Stimulated activated CD8-positive, alpha-beta memory T cell treated with anti-CD3 and anti-CD28 coated beads, Interleukin-7, amount 100 ng/mL, for 1 hour (primary cell): ENCODE results near the gene UBXN10.
A peak's percentile ranks its signal among the peaks of the same experiment; 100 is the strongest.

Experiments
- DNase-seq, 2 donors: peaks; one replicate each; pipeline ENCODE4 v3.0.0-alpha.2; 2020; ENCODE audit warnings: low read depth in 2 of 2

Gene UBXN10

GRCh38 chr1:20183035-20183434, 2.9 kb upstream of the UBXN10 start:
- no peak for DNase-seq

GRCh38 chr1:20183616-20184271, 2.2 kb upstream of the UBXN10 start:
- no peak for DNase-seq

DNA sequence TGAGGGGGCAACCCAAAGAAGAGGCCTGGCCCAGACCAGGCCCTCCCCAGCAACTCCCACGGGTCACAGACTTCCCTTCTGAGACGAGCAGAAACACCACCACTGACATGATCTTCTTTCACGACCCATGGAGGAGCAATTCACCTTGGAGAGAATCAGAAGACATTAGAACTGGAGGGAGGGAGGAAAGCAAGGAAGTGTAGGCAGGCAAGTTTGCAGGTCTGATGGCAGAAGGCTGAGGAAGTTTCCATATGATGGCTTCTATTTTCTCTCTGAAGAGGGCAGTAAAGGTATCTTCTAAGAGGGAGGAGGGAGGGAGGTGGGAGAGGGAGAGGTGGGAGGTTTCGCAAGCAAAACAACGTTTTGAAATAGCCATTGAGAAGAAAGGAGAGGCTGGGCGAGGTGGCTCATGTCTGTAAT, 1.4 kb upstream of the UBXN10 start:
- no peak for DNase-seq

- DNase-seq: peak in 1 of 2 donors; percentile 25
These were observed 681 bp upstream of the UBXN10 start for GRCh38 chr1:20184997-20185833.

DNA sequence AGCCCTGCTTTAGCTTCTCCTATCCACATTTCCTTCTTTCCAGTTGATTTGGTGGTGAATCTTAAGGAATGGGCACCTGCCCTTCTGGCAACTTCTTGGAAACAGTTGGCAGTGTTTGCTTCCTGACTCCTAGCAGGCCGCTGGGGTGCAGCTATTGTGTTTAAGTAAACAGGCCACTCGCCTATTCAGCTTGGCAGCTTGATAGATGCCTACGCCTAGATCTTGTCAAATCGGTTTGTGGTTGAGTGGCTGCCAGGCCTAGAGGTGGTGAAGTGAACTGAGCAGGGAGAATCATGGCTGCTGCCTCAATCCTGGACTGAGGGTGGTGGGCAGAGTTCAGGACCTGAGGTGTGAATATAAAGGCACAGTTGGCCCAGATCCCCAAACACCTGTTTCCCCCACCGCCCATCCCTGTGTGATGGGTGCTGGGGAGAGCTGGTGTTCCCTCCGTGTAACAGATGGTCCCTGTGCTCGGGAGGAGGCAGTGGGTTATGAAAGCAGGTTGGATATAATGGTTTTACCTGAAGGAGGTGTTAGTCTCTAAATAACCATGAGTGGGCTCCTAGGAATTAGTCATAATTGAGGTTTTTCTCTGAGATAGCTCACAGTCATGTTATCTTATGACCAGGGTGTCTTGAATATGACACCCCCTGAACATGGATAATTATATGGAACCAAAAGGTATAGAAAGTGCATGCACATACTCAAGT, 1.4 kb downstream of the UBXN10 start:
- DNase-seq: no peak

DNA sequence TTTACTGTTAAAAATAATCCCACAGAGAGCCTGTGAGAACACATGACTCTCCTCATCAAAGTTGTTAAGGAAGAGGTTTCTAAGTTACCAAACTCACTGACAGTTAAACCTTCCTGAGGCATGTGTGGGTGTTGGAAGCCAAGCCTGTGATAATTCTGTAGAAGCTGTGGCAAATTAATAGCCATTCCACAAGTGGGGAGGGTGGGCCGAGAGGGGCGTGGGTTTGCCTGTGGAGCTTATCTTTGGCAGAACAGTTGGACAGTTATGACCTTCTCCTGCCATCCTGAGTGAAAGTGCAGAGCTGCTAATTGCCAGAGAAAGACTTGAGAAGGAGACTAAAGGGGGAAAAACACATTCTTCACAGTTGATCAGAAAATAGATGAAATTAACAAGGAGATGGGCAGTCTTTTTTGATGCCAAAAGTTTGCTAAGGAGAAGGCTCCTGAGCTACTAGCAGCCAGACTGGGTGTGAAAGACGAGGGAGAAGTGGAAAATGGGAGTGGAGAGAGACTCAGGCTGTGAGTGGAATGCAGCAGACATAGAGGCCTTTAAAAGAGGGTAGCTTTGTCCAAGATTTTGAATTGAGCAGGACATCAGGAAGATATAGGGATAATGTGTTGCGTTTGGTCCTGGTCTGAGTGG, 2.0 kb downstream of the UBXN10 start:
- DNase-seq: no peak

DNA sequence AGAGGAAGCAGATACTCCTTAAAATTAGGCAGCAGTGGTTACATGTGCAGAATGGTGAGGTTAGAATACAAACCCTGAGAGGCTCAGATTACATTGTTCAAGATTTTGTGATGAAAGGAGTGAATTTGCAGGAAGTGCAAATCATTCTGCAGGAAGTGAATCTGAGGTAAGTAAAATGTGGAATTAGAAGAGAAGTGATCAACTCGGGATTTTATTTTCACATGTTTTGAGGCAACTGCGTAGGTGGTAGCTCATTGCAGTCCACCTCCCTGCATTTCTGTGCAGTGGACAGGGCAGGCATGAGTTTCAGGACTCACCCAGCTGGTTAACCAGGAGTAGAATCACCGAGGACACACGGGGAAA, 2.5 kb downstream of the UBXN10 start:
- no peak for DNase-seq

DNA sequence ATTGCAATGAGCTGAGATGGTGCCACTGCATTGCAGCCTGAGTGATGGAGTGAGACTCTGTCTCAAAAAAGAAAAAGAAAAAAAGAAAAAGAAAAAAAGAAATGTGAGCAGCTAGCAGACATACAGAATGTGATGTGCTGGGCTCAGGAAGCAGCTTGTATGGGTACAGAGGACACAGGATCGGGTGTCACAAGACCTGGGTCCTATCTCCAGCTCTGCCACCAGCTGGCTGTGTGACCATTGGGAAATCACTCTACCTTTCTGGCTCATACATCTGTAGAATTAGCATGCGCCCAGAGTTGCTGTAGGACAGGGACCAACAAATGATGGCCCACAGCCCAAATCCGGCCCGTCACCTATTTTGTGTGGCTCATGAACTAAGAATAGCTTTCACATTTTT, 3.8 kb downstream of the UBXN10 start:
- no peak for DNase-seq

DNA sequence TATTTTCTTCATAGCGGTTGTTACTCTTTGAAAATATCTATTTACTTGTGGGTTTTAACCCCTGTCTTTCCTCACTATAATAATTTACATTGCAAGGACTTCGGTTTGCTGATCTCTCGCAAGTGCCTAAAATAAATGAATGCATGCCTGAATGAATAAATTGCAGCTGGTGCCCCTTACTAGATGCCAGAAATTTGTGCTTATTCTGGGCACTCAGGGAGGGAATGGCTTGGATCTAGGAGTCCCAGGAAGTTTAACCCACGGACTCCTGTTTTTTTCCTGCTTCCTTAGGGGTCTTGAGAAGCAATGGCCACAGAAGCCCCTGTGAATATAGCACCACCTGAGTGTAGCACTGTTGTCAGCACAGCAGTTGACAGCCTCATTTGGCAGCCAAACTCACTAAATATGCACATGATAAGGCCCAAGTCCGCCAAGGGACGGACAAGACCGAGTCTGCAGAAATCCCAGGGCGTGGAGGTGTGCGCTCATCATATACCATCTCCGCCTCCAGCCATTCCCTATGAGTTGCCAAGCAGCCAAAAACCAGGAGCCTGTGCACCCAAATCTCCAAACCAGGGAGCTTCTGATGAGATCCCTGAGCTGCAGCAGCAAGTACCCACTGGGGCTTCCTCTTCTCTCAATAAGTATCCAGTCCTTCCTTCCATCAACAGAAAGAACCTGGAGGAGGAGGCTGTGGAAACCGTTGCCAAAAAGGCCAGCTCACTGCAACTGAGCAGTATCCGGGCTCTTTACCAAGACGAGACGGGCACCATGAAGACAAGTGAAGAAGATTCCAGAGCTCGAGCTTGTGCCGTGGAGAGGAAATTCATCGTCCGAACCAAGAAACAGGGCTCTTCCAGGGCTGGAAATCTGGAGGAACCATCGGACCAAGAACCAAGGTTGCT, 4.6 kb downstream of the UBXN10 start:
- DNase-seq: no peak

DNA sequence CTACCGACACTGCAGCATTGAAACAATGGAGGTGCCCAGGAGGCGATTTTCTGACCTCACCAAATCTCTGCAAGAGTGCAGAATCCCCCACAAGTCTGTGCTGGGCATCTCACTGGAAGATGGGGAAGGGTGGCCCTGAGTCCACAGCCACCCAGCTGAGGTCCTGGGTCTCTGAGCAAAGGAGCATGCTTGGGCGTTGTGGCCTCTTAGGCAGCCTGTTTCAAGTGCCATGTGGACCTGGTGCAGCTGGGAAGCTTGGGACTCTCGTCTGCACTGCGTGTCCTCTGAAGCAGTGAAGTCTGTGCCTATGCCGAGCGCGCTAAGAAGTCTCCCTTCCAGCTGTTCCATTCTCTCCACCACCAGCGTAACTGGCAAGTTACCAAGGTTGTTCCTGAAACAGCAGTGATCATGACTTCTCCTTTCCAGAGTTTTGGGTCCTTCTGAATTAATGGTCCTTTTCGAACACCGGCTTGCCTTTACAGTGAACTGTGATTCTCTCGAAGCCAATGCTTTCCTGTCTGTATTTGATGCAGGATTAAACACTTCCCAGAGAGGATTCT, 5.5 kb downstream of the UBXN10 start:
- DNase-seq: no peak

GRCh38 chr1:20192364-20192763, 6.5 kb downstream of the UBXN10 start:
- no peak for DNase-seq

DNA sequence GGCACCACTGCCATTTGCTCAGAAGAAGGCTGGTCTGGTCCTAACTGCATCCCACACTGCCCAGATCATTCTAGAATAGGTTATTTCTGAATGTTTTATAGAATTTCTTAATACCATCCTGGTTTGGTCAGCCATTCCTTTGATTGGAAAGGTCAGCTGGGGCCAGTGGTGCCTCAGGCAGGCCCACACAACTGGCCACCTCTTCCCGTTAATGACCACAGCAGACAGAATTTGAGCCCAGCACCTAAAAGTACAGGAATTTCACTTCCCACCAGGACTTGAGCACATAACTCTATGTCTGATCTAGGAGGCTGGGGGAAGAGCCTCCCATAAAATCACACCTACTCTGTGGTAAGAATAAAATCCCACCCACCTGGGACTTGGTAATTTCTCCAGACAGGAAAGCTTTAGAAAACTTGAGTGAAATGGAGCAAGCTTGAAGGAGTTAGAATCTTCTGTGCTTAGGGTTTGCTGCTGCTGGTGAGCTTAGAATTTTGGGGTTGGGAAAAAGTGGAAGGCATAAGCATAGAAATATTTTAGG, 7.0 kb downstream of the UBXN10 start:
- DNase-seq: no peak

- DNase-seq: no peak
These were observed 8.3 kb downstream of the UBXN10 start for GRCh38 chr1:20194224-20194623.

DNA sequence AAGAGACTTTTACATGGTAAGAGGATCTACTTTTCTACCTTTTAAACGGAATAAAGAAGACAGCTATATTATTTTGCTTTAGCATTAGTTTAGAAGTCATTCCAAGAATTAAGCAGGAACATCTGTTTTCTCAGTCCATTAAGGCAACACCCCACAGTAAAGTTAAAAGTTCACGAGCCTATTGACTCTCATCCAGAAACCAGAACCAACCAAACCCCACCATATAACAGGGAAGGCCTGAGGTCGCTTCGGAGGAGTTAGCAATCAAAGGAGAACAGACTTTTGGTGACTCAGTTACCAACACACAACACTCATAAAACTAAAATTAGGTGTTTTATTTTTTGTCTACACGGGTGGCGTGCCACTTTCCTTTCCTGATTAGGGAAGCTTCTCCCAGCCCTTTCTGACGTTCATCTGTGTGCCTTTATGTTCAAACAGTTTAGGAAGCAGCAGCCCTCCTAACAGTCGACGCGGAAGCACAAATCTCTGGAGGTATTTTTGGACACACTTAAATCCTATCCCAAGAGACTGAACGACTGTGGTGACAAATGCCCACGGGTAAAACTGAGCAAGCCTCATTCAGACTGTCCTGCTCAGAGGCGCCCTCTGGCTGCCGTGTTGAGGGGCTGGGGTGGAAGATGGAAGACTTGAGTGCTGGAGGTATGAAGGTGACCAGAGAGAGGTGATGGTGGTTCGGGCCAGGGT, 9.0 kb downstream of the UBXN10 start:
- peak; percentile 36 to 51 for DNase-seq

GRCh38 chr1:20195462-20195780, 9.5 kb downstream of the UBXN10 start:
- DNase-seq: no peak

DNA sequence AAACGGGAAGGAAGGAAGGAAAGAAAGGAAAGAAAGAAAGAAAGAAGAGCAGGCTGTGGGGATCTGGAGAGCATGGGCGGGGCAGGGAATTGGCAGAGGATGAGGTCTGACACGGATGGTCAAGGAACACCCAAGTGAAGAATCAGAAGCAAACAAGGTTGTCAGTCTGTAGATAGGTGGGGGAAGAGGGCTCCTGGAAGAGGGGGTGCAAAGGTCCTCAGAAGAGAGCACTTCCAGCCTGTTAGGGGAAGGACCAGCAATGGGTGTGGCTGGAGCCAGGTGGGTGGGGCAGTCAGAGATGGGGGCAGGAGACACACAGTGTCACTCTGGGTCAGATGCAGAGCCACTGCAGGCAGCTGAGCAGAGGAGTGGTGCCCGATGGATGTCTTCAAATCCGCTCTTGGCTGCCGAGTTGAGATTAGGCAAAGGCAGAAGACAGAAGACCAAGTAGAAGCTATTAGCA, 11.5 kb downstream of the UBXN10 start:
- no peak for DNase-seq

GRCh38 chr1:20198296-20198695, 12.4 kb downstream of the UBXN10 start:
- no peak for DNase-seq

- no peak for DNase-seq
These were observed 13.0 kb downstream of the UBXN10 start for GRCh38 chr1:20198918-20199317.

DNA sequence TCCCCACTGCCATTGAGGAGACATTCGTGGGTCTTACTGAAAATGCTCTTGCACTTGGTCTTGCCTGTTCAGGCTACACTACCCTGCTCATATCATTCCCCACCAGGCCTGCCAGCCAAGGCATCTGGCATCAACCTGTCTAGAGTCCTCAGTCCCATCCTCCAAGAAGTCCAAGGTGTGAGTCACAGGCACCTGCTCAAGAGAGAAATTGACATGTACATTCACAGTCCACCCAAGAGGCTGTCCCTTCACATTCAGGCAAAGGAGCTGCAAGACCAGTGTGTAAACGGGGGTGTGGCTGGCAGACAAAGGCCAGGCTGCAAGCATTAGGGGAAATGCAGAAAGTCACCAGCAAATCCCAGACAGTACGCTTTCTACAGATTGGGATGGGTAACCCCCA, 13.5 kb downstream of the UBXN10 start:
- DNase-seq: no peak

DNA sequence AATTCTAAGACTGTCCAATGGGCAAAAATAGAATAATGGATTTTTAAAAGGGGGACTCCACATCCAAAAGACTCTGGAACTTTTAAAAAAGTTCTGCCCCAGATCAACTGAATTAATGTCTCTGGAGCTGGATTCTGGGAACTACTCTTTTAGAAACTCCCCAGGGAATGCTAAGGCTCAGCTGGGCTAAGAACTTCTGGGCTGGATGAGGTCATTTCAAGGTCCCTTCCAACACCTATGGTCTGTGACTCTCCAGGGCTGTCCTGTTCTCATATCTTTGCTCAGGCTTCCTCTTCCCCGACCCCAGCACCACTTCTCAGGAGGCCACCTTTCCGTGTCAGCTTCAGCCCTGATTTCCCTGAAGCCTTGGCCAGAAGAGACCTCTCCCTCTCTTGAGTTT, 13.9 kb downstream of the UBXN10 start:
- no peak for DNase-seq
